Heart left ventricle (tissue), 13 donors: ENCODE results near the gene CXorf38.

Experiments
- POLR2A ChIP-seq, 2 donors: fragments of 450-650 bp; IDR thresholded peaks; one replicate each; pipeline ENCODE4 v1.6.1; 2017; ENCODE audit warnings: antibody characterized with exemption in 2 of 2, mild to moderate bottlenecking in 2 of 2, moderate library complexity in 2 of 2
- TF ChIP-seq, protein P1 (sequence below), 12 donors: fragments of 200-600 bp; sonication (generic) in 4 of 12; IDR thresholded peaks; one replicate each; pipeline versions ENCODE4 v1.5.0 to v1.8.0; 2018 to 2022; ENCODE audit warnings: antibody characterized with exemption in 12 of 12, mild to moderate bottlenecking in 5 of 12
- donor health status: ischemic (EF 13 %, LVEDD 7.1; RV severe dilation, severe dysfunction).
- donor health status: DM: no; HTN: yes; CAD: no.
- donor health status: DM: no; HTN: no; CAD: no.
- donor health status: ischemic (EF 25% LVEDD 6.9; RV normal size, moderate dysfunction).
- donor health status: ischemic (EF 25% LVEDD 5.7; RV mildly dilated, moderate dysfunction).
- donor health status: ischemic (EF 35%, LVEDD 5.7; RV mildly dilated, moderate dysfunction).
- donor health status: nonischemic (EF 11% LVEDD 7.7; RV severe dilation, severe dysfunction).
- donor health status: DM: yes; HTN: yes; CAD: no.
- donor health status: PGD.
- donor health status: ischemic (EF 29% LVEDD 5.4; RV normal size, mild dysfunction).
- donor health status: nonischemic (EF 23%, LVEDD 6.1; RV moderate dilation, normal function).

- TF ChIP-seq, protein P1, sequence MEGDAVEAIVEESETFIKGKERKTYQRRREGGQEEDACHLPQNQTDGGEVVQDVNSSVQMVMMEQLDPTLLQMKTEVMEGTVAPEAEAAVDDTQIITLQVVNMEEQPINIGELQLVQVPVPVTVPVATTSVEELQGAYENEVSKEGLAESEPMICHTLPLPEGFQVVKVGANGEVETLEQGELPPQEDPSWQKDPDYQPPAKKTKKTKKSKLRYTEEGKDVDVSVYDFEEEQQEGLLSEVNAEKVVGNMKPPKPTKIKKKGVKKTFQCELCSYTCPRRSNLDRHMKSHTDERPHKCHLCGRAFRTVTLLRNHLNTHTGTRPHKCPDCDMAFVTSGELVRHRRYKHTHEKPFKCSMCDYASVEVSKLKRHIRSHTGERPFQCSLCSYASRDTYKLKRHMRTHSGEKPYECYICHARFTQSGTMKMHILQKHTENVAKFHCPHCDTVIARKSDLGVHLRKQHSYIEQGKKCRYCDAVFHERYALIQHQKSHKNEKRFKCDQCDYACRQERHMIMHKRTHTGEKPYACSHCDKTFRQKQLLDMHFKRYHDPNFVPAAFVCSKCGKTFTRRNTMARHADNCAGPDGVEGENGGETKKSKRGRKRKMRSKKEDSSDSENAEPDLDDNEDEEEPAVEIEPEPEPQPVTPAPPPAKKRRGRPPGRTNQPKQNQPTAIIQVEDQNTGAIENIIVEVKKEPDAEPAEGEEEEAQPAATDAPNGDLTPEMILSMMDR (IDR thresholded peaks at IDR 0.05) = no peak
- TF ChIP-seq POLR2A (IDR thresholded peaks at IDR 0.05) = no peak
Measured at GRCh38 chrX:40607381-40607780, 40.0 kb downstream of the CXorf38 start.
